ENCODE measurements around the gene MGRN1.

Gene MGRN1

GRCh38 chr16:4601036-4601863, 23.4 kb upstream of the MGRN1 start:
- Histone ChIP-seq H3K14ac (ENCODE audit: low read length in 2 of 2) (no peak overlapping the region), H2BK120ac (ENCODE audit: low read depth, low read length) (no peak overlapping the region), H3K4ac (ENCODE audit: low read depth in 1 of 2, low read length in 2 of 2) (no peak overlapping the region), H3K27ac (ENCODE audit: low read length, poor library complexity, severe bottlenecking) (no peak overlapping the region), H3K79me1 (replicated peaks; ENCODE audit: low read length, poor library complexity, severe bottlenecking) (peaks cover 1% of the 10 kb centered on the region), H3K4me3 (ENCODE audit: insufficient read depth in 1 of 2, low read depth in 1 of 2, low read length in 2 of 2) (peak overlapping the region in 1 of 2 experiments; percentile 49), H4K91ac (ENCODE audit: low read length) (no peak overlapping the region), H3K18ac (ENCODE audit: low read depth in 1 of 2, low read length in 2 of 2) (no peak overlapping the region), H2AFZ (ENCODE audit: low read depth, low read length) (no peak overlapping the region), H3K36me3 (ENCODE audit: control insufficient read depth in 1 of 2, insufficient read depth in 2 of 2, low read depth in 1 of 2, low read length in 2 of 2) (peaks cover 0 to 8% of the 10 kb centered on the region in 2 experiments), H4K8ac (ENCODE audit: low read length) (no peak overlapping the region), H2BK12ac (ENCODE audit: low read length in 2 of 2) (no peak overlapping the region), H3K27me3 (ENCODE audit: control insufficient read depth in 1 of 2, insufficient read depth in 1 of 2, low read length in 2 of 2) (peaks cover 10 to 69% of the 10 kb centered on the region in 2 experiments), H3K9ac (ENCODE audit: low read length) (peak overlapping the region; percentile 26), H2AK5ac (ENCODE audit: low read length, severe bottlenecking) (no peak overlapping the region), H3K9me3 (ENCODE audit: control insufficient read depth, low read length) (no peaks in the 10 kb centered on the region), H2BK15ac (ENCODE audit: low read depth, poor library complexity, severe bottlenecking) (no peak overlapping the region), H3K23ac (ENCODE audit: low read length in 2 of 2) (no peak overlapping the region), H3K4me2 (ENCODE audit: low read length, poor library complexity, severe bottlenecking) (no peak overlapping the region), H3K4me1 (ENCODE audit: control insufficient read depth, insufficient read depth, low read depth, low read length) (peaks cover 30% of the 10 kb centered on the region), H2BK5ac (ENCODE audit: low read depth, low read length, poor library complexity, severe bottlenecking) (no peak overlapping the region)
- no peak for DNase-seq
- WGBS: 85% methylated on average over 17 of the region's 18 CpGs

- H3K18ac ChIP-seq (ENCODE audit: low read depth in 1 of 2, low read length in 2 of 2): no peak overlapping the region
- H3K27ac ChIP-seq (ENCODE audit: low read length, poor library complexity, severe bottlenecking): no peak overlapping the region
- no peak overlapping the region for H4K91ac ChIP-seq (ENCODE audit: low read length)
- whole genome bisulfite sequencing: 95% methylated on average over 5 of the region's 6 CpGs
- H3K23ac ChIP-seq (ENCODE audit: low read length in 2 of 2): no peak overlapping the region
- no peaks in the 10 kb centered on the region for H3K9me3 ChIP-seq (ENCODE audit: control insufficient read depth, low read length)
- H2BK15ac ChIP-seq (ENCODE audit: low read depth, poor library complexity, severe bottlenecking): no peak overlapping the region
- H4K8ac ChIP-seq (ENCODE audit: low read length): no peak overlapping the region
- no peak overlapping the region for H2BK120ac ChIP-seq (ENCODE audit: low read depth, low read length)
- H3K4ac ChIP-seq (ENCODE audit: low read depth in 1 of 2, low read length in 2 of 2): no peak overlapping the region
- H3K4me3 ChIP-seq (ENCODE audit: insufficient read depth in 1 of 2, low read depth in 1 of 2, low read length in 2 of 2): no peak overlapping the region
- H2BK5ac ChIP-seq (ENCODE audit: low read depth, low read length, poor library complexity, severe bottlenecking): no peak overlapping the region
- no peak overlapping the region for H2AFZ ChIP-seq (ENCODE audit: low read depth, low read length)
- peak overlapping the region; percentile 45 for H2AK5ac ChIP-seq (ENCODE audit: low read length, severe bottlenecking)
- H3K14ac ChIP-seq (ENCODE audit: low read length in 2 of 2): no peak overlapping the region
- H3K27me3 ChIP-seq (ENCODE audit: control insufficient read depth in 1 of 2, insufficient read depth in 1 of 2, low read length in 2 of 2): peaks cover 10 to 66% of the 10 kb centered on the region in 2 experiments
- peak overlapping the region; percentile 26 for H3K9ac ChIP-seq (ENCODE audit: low read length)
- peaks cover 0 to 12% of the 10 kb centered on the region in 2 experiments for H3K36me3 ChIP-seq (ENCODE audit: control insufficient read depth in 1 of 2, insufficient read depth in 2 of 2, low read depth in 1 of 2, low read length in 2 of 2)
- H3K4me1 ChIP-seq (ENCODE audit: control insufficient read depth, insufficient read depth, low read depth, low read length): peaks cover 29% of the 10 kb centered on the region
- DNase-seq: no peak
- peaks cover 6% of the 10 kb centered on the region for H3K79me1 ChIP-seq (replicated peaks; ENCODE audit: low read length, poor library complexity, severe bottlenecking)
- no peak overlapping the region for H2BK12ac ChIP-seq (ENCODE audit: low read length in 2 of 2)
- H3K4me2 ChIP-seq (ENCODE audit: low read length, poor library complexity, severe bottlenecking): no peak overlapping the region
Observed at GRCh38 chr16:4601864-4602186, 22.8 kb upstream of the MGRN1 start.

- no peak overlapping the region for H3K4ac ChIP-seq (ENCODE audit: low read depth in 1 of 2, low read length in 2 of 2)
- WGBS: 88% methylated on average over 8 of the region's 8 CpGs
- no peak overlapping the region for H3K27ac ChIP-seq (ENCODE audit: low read length, poor library complexity, severe bottlenecking)
- H3K23ac ChIP-seq (ENCODE audit: low read length in 2 of 2): peak overlapping the region in 1 of 2 experiments; percentile 40
- DNase-seq: no peak
- H3K79me1 ChIP-seq (replicated peaks; ENCODE audit: low read length, poor library complexity, severe bottlenecking): peaks cover 8% of the 10 kb centered on the region
- no peak overlapping the region for H3K9ac ChIP-seq (ENCODE audit: low read length)
- H2AK5ac ChIP-seq (ENCODE audit: low read length, severe bottlenecking): no peak overlapping the region
- H3K27me3 ChIP-seq (ENCODE audit: control insufficient read depth in 1 of 2, insufficient read depth in 1 of 2, low read length in 2 of 2): peaks cover 10 to 61% of the 10 kb centered on the region in 2 experiments
- H2BK120ac ChIP-seq (ENCODE audit: low read depth, low read length): no peak overlapping the region
- no peak overlapping the region for H2BK12ac ChIP-seq (ENCODE audit: low read length in 2 of 2)
- no peak overlapping the region for H3K14ac ChIP-seq (ENCODE audit: low read length in 2 of 2)
- H3K9me3 ChIP-seq (ENCODE audit: control insufficient read depth, low read length): no peaks in the 10 kb centered on the region
- H3K4me2 ChIP-seq (ENCODE audit: low read length, poor library complexity, severe bottlenecking): no peak overlapping the region
- H3K4me3 ChIP-seq (ENCODE audit: insufficient read depth in 1 of 2, low read depth in 1 of 2, low read length in 2 of 2): no peak overlapping the region
- peaks cover 25% of the 10 kb centered on the region for H3K4me1 ChIP-seq (ENCODE audit: control insufficient read depth, insufficient read depth, low read depth, low read length)
- no peak overlapping the region for H4K8ac ChIP-seq (ENCODE audit: low read length)
- H2BK15ac ChIP-seq (ENCODE audit: low read depth, poor library complexity, severe bottlenecking): no peak overlapping the region
- no peak overlapping the region for H2BK5ac ChIP-seq (ENCODE audit: low read depth, low read length, poor library complexity, severe bottlenecking)
- H3K36me3 ChIP-seq (ENCODE audit: control insufficient read depth in 1 of 2, insufficient read depth in 2 of 2, low read depth in 1 of 2, low read length in 2 of 2): peaks cover 1 to 16% of the 10 kb centered on the region in 2 experiments
- H3K18ac ChIP-seq (ENCODE audit: low read depth in 1 of 2, low read length in 2 of 2): no peak overlapping the region
- H2AFZ ChIP-seq (ENCODE audit: low read depth, low read length): no peak overlapping the region
- no peak overlapping the region for H4K91ac ChIP-seq (ENCODE audit: low read length)
Observed at GRCh38 chr16:4602331-4602730, 22.3 kb upstream of the MGRN1 start.

- no peak overlapping the region for H3K23ac ChIP-seq (ENCODE audit: low read length in 2 of 2)
- H2BK120ac ChIP-seq (ENCODE audit: low read depth, low read length): no peak overlapping the region
- no peak overlapping the region for H3K18ac ChIP-seq (ENCODE audit: low read depth in 1 of 2, low read length in 2 of 2)
- H3K9ac ChIP-seq (ENCODE audit: low read length): no peak overlapping the region
- no peak overlapping the region for H2AFZ ChIP-seq (ENCODE audit: low read depth, low read length)
- H3K9me3 ChIP-seq (ENCODE audit: control insufficient read depth, low read length): no peaks in the 10 kb centered on the region
- H3K4me2 ChIP-seq (ENCODE audit: low read length, poor library complexity, severe bottlenecking): no peak overlapping the region
- no peak for DNase-seq
- H4K91ac ChIP-seq (ENCODE audit: low read length): no peak overlapping the region
- H4K8ac ChIP-seq (ENCODE audit: low read length): no peak overlapping the region
- H3K79me1 ChIP-seq (replicated peaks; ENCODE audit: low read length, poor library complexity, severe bottlenecking): peaks cover 19% of the 10 kb centered on the region
- no peak overlapping the region for H3K4me3 ChIP-seq (ENCODE audit: insufficient read depth in 1 of 2, low read depth in 1 of 2, low read length in 2 of 2)
- H3K14ac ChIP-seq (ENCODE audit: low read length in 2 of 2): no peak overlapping the region
- H3K27me3 ChIP-seq (ENCODE audit: control insufficient read depth in 1 of 2, insufficient read depth in 1 of 2, low read length in 2 of 2): peaks cover 10 to 56% of the 10 kb centered on the region in 2 experiments
- no peak overlapping the region for H3K27ac ChIP-seq (ENCODE audit: low read length, poor library complexity, severe bottlenecking)
- H3K36me3 ChIP-seq (ENCODE audit: control insufficient read depth in 1 of 2, insufficient read depth in 2 of 2, low read depth in 1 of 2, low read length in 2 of 2): peaks cover 14 to 30% of the 10 kb centered on the region in 2 experiments
- WGBS: 84% methylated on average over 13 of the region's 13 CpGs
- H2BK15ac ChIP-seq (ENCODE audit: low read depth, poor library complexity, severe bottlenecking): no peak overlapping the region
- H2BK5ac ChIP-seq (ENCODE audit: low read depth, low read length, poor library complexity, severe bottlenecking): no peak overlapping the region
- no peak overlapping the region for H2AK5ac ChIP-seq (ENCODE audit: low read length, severe bottlenecking)
- H3K4me1 ChIP-seq (ENCODE audit: control insufficient read depth, insufficient read depth, low read depth, low read length): peaks cover 33% of the 10 kb centered on the region
- no peak overlapping the region for H3K4ac ChIP-seq (ENCODE audit: low read depth in 1 of 2, low read length in 2 of 2)
- no peak overlapping the region for H2BK12ac ChIP-seq (ENCODE audit: low read length in 2 of 2)
Observed at GRCh38 chr16:4603624-4604170, 20.9 kb upstream of the MGRN1 start.

Measured in mesenchymal stem cell (in vitro differentiated cells and primary cell).